ENCODE data around the gene PRDM5.

DNA sequence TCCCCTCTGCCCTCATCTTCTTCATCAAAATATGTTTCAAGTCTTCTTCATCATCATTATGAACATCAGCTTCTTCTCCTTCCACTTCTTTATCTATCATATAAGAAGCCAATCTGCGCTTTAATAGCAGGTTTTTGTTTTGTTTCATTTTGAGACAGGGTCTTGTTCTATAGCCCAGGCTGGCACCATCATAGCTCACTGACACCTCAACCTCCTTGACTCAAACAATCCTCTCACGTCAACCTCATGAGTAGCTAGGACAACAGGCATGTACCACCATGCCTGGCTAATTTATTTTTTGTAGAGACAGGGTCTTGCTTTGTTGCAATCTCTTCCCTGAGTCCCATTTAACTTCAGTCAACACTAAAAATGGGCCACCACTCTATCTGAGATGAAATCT lies 27.0 kb downstream of the PRDM5 start:
- TF ChIP-seq POLR2A (IDR thresholded peaks at IDR 0.05), result no peak
- TF ChIP-seq, protein P1, sequence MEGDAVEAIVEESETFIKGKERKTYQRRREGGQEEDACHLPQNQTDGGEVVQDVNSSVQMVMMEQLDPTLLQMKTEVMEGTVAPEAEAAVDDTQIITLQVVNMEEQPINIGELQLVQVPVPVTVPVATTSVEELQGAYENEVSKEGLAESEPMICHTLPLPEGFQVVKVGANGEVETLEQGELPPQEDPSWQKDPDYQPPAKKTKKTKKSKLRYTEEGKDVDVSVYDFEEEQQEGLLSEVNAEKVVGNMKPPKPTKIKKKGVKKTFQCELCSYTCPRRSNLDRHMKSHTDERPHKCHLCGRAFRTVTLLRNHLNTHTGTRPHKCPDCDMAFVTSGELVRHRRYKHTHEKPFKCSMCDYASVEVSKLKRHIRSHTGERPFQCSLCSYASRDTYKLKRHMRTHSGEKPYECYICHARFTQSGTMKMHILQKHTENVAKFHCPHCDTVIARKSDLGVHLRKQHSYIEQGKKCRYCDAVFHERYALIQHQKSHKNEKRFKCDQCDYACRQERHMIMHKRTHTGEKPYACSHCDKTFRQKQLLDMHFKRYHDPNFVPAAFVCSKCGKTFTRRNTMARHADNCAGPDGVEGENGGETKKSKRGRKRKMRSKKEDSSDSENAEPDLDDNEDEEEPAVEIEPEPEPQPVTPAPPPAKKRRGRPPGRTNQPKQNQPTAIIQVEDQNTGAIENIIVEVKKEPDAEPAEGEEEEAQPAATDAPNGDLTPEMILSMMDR (IDR thresholded peaks at IDR 0.05), result no peak
